ENCODE results near the gene SMURF2.

The SMURF2 gene

GRCh38 chr17:64653985-64654355 lies 8.1 kb downstream of the SMURF2 start:
- H3K4me1 Mint-ChIP-seq = peaks cover 12% of the 10 kb centered on the region
- no peak overlapping the region for H3K27ac Mint-ChIP-seq
- TF ChIP-seq, protein P1, sequence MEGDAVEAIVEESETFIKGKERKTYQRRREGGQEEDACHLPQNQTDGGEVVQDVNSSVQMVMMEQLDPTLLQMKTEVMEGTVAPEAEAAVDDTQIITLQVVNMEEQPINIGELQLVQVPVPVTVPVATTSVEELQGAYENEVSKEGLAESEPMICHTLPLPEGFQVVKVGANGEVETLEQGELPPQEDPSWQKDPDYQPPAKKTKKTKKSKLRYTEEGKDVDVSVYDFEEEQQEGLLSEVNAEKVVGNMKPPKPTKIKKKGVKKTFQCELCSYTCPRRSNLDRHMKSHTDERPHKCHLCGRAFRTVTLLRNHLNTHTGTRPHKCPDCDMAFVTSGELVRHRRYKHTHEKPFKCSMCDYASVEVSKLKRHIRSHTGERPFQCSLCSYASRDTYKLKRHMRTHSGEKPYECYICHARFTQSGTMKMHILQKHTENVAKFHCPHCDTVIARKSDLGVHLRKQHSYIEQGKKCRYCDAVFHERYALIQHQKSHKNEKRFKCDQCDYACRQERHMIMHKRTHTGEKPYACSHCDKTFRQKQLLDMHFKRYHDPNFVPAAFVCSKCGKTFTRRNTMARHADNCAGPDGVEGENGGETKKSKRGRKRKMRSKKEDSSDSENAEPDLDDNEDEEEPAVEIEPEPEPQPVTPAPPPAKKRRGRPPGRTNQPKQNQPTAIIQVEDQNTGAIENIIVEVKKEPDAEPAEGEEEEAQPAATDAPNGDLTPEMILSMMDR (IDR thresholded peaks at IDR 0.05; ENCODE audit: unreplicated experiment in 3 of 3) = no peak
- peaks cover 16% of the 10 kb centered on the region for H3K36me3 Mint-ChIP-seq (ENCODE audit: low read depth)
- H3K27me3 Mint-ChIP-seq (ENCODE audit: low read depth) = no peaks in the 10 kb centered on the region
- peaks cover 3% of the 10 kb centered on the region for H3K9me3 Mint-ChIP-seq
- no peak overlapping the region for H3K4me3 Mint-ChIP-seq

- Mint-ChIP-seq H3K27me3 (ENCODE audit: low read depth) (no peaks in the 10 kb centered on the region), H3K4me1 (peaks cover 10% of the 10 kb centered on the region)
- TF ChIP-seq, protein P1 (IDR thresholded peaks at IDR 0.05; ENCODE audit: unreplicated experiment in 3 of 3) = no peak
Observed at GRCh38 chr17:64653325-64653984, 8.7 kb downstream of the SMURF2 start.

GRCh38 chr17:64651889-64652288 lies 10.2 kb downstream of the SMURF2 start:
- peaks cover 10% of the 10 kb centered on the region for H3K4me1 Mint-ChIP-seq
- TF ChIP-seq, protein P1 (IDR thresholded peaks at IDR 0.05; ENCODE audit: unreplicated experiment in 3 of 3) = no peak
- H3K4me3 Mint-ChIP-seq = no peak overlapping the region
- H3K9me3 Mint-ChIP-seq = peaks cover 3% of the 10 kb centered on the region
- peak overlapping the region in 1 of 3 experiments; percentile 43 for H3K27ac Mint-ChIP-seq
- peaks cover 17% of the 10 kb centered on the region for H3K36me3 Mint-ChIP-seq (ENCODE audit: low read depth)
- no peaks in the 10 kb centered on the region for H3K27me3 Mint-ChIP-seq (ENCODE audit: low read depth)

More at GRCh38 chr17:64653325-64653984, 8.7 kb downstream of the SMURF2 start:
- H3K27ac Mint-ChIP-seq = no peak overlapping the region
- H3K36me3 Mint-ChIP-seq (ENCODE audit: low read depth) = peaks cover 16% of the 10 kb centered on the region
- H3K4me3 Mint-ChIP-seq = no peak overlapping the region
- H3K9me3 Mint-ChIP-seq = peaks cover 3% of the 10 kb centered on the region

GRCh38 chr17:64648234-64648633 lies 13.9 kb downstream of the SMURF2 start:
- Mint-ChIP-seq H3K27me3 (ENCODE audit: low read depth) (no peaks in the 10 kb centered on the region), H3K9me3 (no peaks in the 10 kb centered on the region), H3K27ac (no peak overlapping the region), H3K4me1 (peaks cover 14% of the 10 kb centered on the region), H3K36me3 (ENCODE audit: low read depth) (peaks cover 11% of the 10 kb centered on the region), H3K4me3 (no peak overlapping the region)
- TF ChIP-seq, protein P1 (IDR thresholded peaks at IDR 0.05; ENCODE audit: unreplicated experiment in 3 of 3) = no peak

DNA sequence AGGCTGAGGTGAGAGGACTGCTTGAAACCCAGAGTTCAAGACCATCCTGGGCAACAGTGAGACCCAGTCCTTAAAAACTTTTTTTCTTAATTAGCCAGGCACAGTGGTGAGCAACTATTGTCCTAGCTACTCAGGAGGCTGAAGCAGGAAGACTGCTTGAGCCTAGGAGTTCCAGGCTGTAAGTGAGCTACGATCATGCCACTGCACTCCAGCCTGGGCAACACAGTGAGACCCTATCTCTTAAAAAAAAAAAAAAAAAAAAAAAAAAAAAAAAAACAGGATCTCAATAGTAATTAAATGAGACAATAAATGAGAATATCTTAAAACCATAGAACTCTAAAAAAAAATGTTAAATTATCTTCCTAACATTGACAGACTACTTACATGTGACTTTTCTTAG lies 14.3 kb downstream of the SMURF2 start:
- no peak overlapping the region for H3K4me3 Mint-ChIP-seq
- TF ChIP-seq, protein P1 (IDR thresholded peaks at IDR 0.05; ENCODE audit: unreplicated experiment in 3 of 3) = no peak
- H3K27ac Mint-ChIP-seq = no peak overlapping the region
- peaks cover 11% of the 10 kb centered on the region for H3K36me3 Mint-ChIP-seq (ENCODE audit: low read depth)
- no peaks in the 10 kb centered on the region for H3K9me3 Mint-ChIP-seq
- no peaks in the 10 kb centered on the region for H3K27me3 Mint-ChIP-seq (ENCODE audit: low read depth)
- H3K4me1 Mint-ChIP-seq = peaks cover 14% of the 10 kb centered on the region

- TF ChIP-seq, protein P1 (IDR thresholded peaks at IDR 0.05; ENCODE audit: unreplicated experiment in 3 of 3) = no peak
- Mint-ChIP-seq H3K9me3 (no peaks in the 10 kb centered on the region), H3K4me3 (no peak overlapping the region), H3K4me1 (peaks cover 21% of the 10 kb centered on the region), H3K27me3 (ENCODE audit: low read depth) (no peaks in the 10 kb centered on the region), H3K36me3 (ENCODE audit: low read depth) (peaks cover 21% of the 10 kb centered on the region), H3K27ac (no peak overlapping the region)
Observed at GRCh38 chr17:64639516-64639915, 22.6 kb downstream of the SMURF2 start.
